Measurements from ENCODE around the gene NOCT.

DNA sequence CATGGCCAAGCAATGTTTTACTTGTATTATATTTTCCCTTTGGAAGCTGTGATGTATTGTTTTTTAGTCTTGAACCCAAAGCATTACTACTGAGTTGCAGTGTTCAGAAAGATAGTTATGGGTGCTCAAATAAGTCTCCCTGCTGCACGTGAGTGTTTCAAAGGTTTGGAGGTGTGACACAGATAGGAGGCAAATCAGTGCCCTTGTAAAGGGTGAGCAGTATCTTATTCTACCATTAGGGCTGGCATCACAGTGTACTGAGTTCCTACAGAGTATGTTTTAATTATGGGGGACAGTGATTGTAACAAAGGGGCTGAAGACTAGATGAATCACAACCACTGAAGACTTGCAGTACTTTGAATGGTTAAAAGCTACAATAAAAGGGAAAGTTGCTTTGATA, 38.3 kb downstream of the NOCT start:
- TF ChIP-seq, protein P1, sequence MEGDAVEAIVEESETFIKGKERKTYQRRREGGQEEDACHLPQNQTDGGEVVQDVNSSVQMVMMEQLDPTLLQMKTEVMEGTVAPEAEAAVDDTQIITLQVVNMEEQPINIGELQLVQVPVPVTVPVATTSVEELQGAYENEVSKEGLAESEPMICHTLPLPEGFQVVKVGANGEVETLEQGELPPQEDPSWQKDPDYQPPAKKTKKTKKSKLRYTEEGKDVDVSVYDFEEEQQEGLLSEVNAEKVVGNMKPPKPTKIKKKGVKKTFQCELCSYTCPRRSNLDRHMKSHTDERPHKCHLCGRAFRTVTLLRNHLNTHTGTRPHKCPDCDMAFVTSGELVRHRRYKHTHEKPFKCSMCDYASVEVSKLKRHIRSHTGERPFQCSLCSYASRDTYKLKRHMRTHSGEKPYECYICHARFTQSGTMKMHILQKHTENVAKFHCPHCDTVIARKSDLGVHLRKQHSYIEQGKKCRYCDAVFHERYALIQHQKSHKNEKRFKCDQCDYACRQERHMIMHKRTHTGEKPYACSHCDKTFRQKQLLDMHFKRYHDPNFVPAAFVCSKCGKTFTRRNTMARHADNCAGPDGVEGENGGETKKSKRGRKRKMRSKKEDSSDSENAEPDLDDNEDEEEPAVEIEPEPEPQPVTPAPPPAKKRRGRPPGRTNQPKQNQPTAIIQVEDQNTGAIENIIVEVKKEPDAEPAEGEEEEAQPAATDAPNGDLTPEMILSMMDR (IDR thresholded peaks at IDR 0.05; ENCODE audit: control extremely low read depth in 1 of 3, insufficient read depth in 1 of 3, low read depth in 1 of 3, low read length in 3 of 3) = no peak
- TF ChIP-seq EZH2 (IDR thresholded peaks at IDR 0.05; ENCODE audit: low read depth, low read length, severe bottlenecking) = no peak
- no peak for TF ChIP-seq RFX5 (IDR thresholded peaks at IDR 0.05; ENCODE audit: borderline replicate concordance, low read depth, low read length)
- no peak for TF ChIP-seq GABPA (IDR thresholded peaks at IDR 0.05; ENCODE audit: borderline replicate concordance, insufficient read depth, low read length)
- TF ChIP-seq HDAC2 (IDR thresholded peaks at IDR 0.05; ENCODE audit: borderline replicate concordance in 1 of 2, low read depth in 2 of 2, low read length in 2 of 2) = no peak
- no peak for TF ChIP-seq PHF8 (conservative IDR thresholded peaks at IDR 0.05; ENCODE audit: low read depth, low read length)
- TF ChIP-seq JUND (IDR thresholded peaks at IDR 0.05; ENCODE audit: low read length) = no peak
- TF ChIP-seq RAD21 (IDR thresholded peaks at IDR 0.05 in 1 of 2, conservative IDR thresholded peaks at IDR 0.05 in 1 of 2; ENCODE audit: low read depth in 2 of 2, low read length in 2 of 2) = no peak
- TF ChIP-seq SIX5 (IDR thresholded peaks at IDR 0.05; ENCODE audit: low read depth, low read length) = no peak

Data from H1 (cell line).